Measurements from ENCODE around the gene SEM1. TPM values are rescaled to one million over a fixed set of nuclear protein-coding genes. Genes with fewer than 3 reads are reported as not detected.

The SEM1 gene
- total and polyA plus RNA-seq, 9 donors = 20.5 to 308 (median 45.9) TPM

- no peaks in the 10 kb centered on the region for H3K4me1 ChIP-seq (ENCODE audit: insufficient read depth)
- WGBS, 3 donors = 52 to 62% (median 58%) methylated on average over 1 of the region's 1 CpG
Measured at GRCh38 chr7:96695581-96695980, 14.1 kb downstream of the SEM1 start.

GRCh38 chr7:96694082-96694481 is 15.6 kb downstream of the SEM1 start:
- intact Hi-C loops (cut with DNase I) = no loop called here
- Histone ChIP-seq H3K4me3 (no peak overlapping the region), H3K27me3 (no peaks in the 10 kb centered on the region), H3K4me1 (ENCODE audit: insufficient read depth) (peaks cover 2% of the 10 kb centered on the region), H3K36me3 (no peaks in the 10 kb centered on the region), H3K9me3 (no peaks in the 10 kb centered on the region), H3K27ac (no peak overlapping the region)
- no peak for DNase-seq
- 92 to 97% (median 95%) methylated on average over 4 of the region's 4 CpGs for WGBS, 3 donors
- TF ChIP-seq CTCF (IDR thresholded peaks at IDR 0.05) = no peak
- no peak for TF ChIP-seq POLR2A (IDR thresholded peaks at IDR 0.05)
- no peak for TF ChIP-seq EP300 (IDR thresholded peaks at IDR 0.05)

More at GRCh38 chr7:96695581-96695980, 14.1 kb downstream of the SEM1 start:
- DNase-seq = no peak
- no peaks in the 10 kb centered on the region for H3K36me3 ChIP-seq
- H3K27ac ChIP-seq = no peak overlapping the region
- no peaks in the 10 kb centered on the region for H3K9me3 ChIP-seq
- no peak overlapping the region for H3K4me3 ChIP-seq
- TF ChIP-seq POLR2A (IDR thresholded peaks at IDR 0.05) (no peak), CTCF (IDR thresholded peaks at IDR 0.05) (no peak), EP300 (IDR thresholded peaks at IDR 0.05) (no peak)
- no peaks in the 10 kb centered on the region for H3K27me3 ChIP-seq
- intact Hi-C loops (cut with DNase I) = no loop called here

DNA sequence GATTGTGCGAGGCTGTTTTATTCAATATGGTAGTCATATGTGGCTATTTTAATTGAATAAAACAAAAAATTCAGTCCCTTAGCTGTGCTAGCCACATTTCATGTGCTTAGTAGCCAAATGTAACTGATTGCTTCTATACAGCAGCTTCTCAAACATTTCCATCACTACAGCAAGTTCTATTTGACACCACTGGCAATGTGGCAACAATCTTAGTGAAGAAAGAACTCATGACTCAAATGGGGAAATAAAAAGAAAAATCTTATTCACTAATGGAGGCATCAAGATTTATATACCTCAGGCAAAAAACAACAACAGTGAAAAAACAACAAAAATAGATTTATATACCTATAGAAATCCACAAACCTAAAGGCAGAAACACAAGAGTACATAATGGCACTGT is 17.9 kb downstream of the SEM1 start:
- H3K4me1 ChIP-seq (ENCODE audit: insufficient read depth) = peaks cover 2% of the 10 kb centered on the region
- TF ChIP-seq CTCF (IDR thresholded peaks at IDR 0.05) (no peak), POLR2A (IDR thresholded peaks at IDR 0.05) (no peak), EP300 (IDR thresholded peaks at IDR 0.05) (no peak)
- no peaks in the 10 kb centered on the region for H3K9me3 ChIP-seq
- no peak overlapping the region for H3K4me3 ChIP-seq
- intact Hi-C loops (cut with DNase I) = no loop called here
- WGBS, 3 donors = 94 to 100% (median 98%) methylated on average over 1 of the region's 1 CpG
- H3K27ac ChIP-seq = no peak overlapping the region
- no peaks in the 10 kb centered on the region for H3K36me3 ChIP-seq
- no peaks in the 10 kb centered on the region for H3K27me3 ChIP-seq
- no peak for DNase-seq

DNA sequence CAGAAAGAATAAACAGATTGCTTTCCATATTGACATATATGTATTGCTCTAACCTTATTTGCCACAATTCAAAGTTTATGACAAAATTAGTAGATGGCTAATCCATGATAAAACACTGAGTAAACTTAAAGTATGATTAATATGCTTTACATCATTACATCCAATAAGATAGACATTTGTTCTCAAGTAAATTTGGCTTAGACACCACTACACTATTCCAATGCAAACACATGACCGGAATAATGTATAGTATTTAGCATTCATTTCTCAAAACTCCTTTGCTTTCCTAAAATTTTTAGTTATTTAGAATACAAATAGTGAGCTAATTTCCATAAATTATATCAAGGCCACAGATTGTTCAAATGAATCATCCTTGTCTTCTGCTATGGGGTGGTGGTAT is 20.2 kb downstream of the SEM1 start:
- H3K4me3 ChIP-seq = no peak overlapping the region
- TF ChIP-seq POLR2A (IDR thresholded peaks at IDR 0.05) (no peak), EP300 (IDR thresholded peaks at IDR 0.05) (no peak), CTCF (IDR thresholded peaks at IDR 0.05) (no peak)
- H3K27ac ChIP-seq = no peak overlapping the region
- DNase-seq = no peak
- no peaks in the 10 kb centered on the region for H3K36me3 ChIP-seq
- H3K27me3 ChIP-seq = no peaks in the 10 kb centered on the region
- intact Hi-C loops (cut with DNase I) = no loop called here
- WGBS, 3 donors = 98 to 100% (median 99%) methylated on average over 1 of the region's 1 CpG
- peaks cover 2% of the 10 kb centered on the region for H3K4me1 ChIP-seq (ENCODE audit: insufficient read depth)
- no peaks in the 10 kb centered on the region for H3K9me3 ChIP-seq

GRCh38 chr7:96686305-96686704 is 23.3 kb downstream of the SEM1 start:
- Histone ChIP-seq H3K9me3 (no peaks in the 10 kb centered on the region), H3K4me1 (ENCODE audit: insufficient read depth) (peaks cover 2% of the 10 kb centered on the region), H3K27me3 (no peaks in the 10 kb centered on the region), H3K27ac (no peak overlapping the region), H3K36me3 (no peaks in the 10 kb centered on the region), H3K4me3 (no peak overlapping the region)
- DNase-seq = no peak
- intact Hi-C loops (cut with DNase I) = no loop called here
- no peak for TF ChIP-seq EP300 (IDR thresholded peaks at IDR 0.05)
- TF ChIP-seq POLR2A (IDR thresholded peaks at IDR 0.05) = no peak
- no peak for TF ChIP-seq CTCF (IDR thresholded peaks at IDR 0.05)

Data from ovary (tissue), 9 donors.